ENCODE data around the gene MEX3D. TPM values are rescaled to one million over a fixed set of nuclear protein-coding genes. Genes with fewer than 3 reads are reported as not detected.
"Not testable (repeated sequence)": the region's sequence is repeated elsewhere in the genome, so short reads cannot be mapped to it uniquely, and the experiment has no call there.

MEX3D gene
- total RNA-seq, 1 experiment from 2014 or later: 69.2 TPM

- H3K27me3 ChIP-seq (ENCODE audit: insufficient read depth, low read length); CTCF ChIA-PET; H3K4me3 ChIP-seq (replicated peaks in 1 of 2; ENCODE audit: low read depth in 1 of 2, low read length in 2 of 2); H3K4me1 ChIP-seq (ENCODE audit: control insufficient read depth in 1 of 2, insufficient read depth in 2 of 2, low read length in 2 of 2); H3K4me2 ChIP-seq (ENCODE audit: low read length); H4K20me1 ChIP-seq (ENCODE audit: insufficient read depth); H3K36me3 ChIP-seq (ENCODE audit: control insufficient read depth in 1 of 2, insufficient read depth in 2 of 2, low read length in 2 of 2); H3K9ac ChIP-seq (ENCODE audit: low read length); POLR2A ChIA-PET; H3K79me2 ChIP-seq (ENCODE audit: insufficient read depth, low read length); DNase-seq (ENCODE audit: low read depth, low spot score); H3K9me3 ChIP-seq (ENCODE audit: control insufficient read depth in 1 of 2, insufficient read depth in 1 of 2, low read depth in 1 of 2, low read length in 2 of 2); ATAC-seq; H3K27ac ChIP-seq (ENCODE audit: low read depth, low read length); intact Hi-C loops (cut with micrococcal nuclease); H3K9me2 ChIP-seq (ENCODE audit: insufficient read depth); BruUV-seq (replicated peaks); H2AFZ ChIP-seq (ENCODE audit: low read depth, low read length, poor library complexity, severe bottlenecking): not testable (repeated sequence)
- RAD21 ChIA-PET (ENCODE audit: low non-redundant PET in 1 of 2, low total read pairs in 2 of 2, uncharacterized antibody in 2 of 2, unreplicated experiment in 2 of 2): interaction anchor here in 1 of 2 experiments (0.5 kb wide), 1 partner anchor 64 kb away, joined by 3 read pairs; no protein-coding TSS in a partner anchor
These were observed 32.4 kb downstream of the MEX3D start for GRCh38 chr19:1535699-1536098.

- Histone ChIP-seq H3K4me1 (ENCODE audit: control insufficient read depth in 1 of 2, insufficient read depth in 2 of 2, low read length in 2 of 2) (no peaks in the 10 kb centered on the region), H3K79me2 (ENCODE audit: insufficient read depth, low read length) (no peaks in the 10 kb centered on the region), H3K9me3 (ENCODE audit: control insufficient read depth in 1 of 2, insufficient read depth in 1 of 2, low read depth in 1 of 2, low read length in 2 of 2) (no peaks in the 10 kb centered on the region), H4K20me1 (ENCODE audit: insufficient read depth) (no peaks in the 10 kb centered on the region), H3K4me3 (replicated peaks in 1 of 2; ENCODE audit: low read depth in 1 of 2, low read length in 2 of 2) (no peak overlapping the region), H3K27me3 (ENCODE audit: insufficient read depth, low read length) (no peaks in the 10 kb centered on the region), H3K9ac (ENCODE audit: low read length) (no peak overlapping the region), H3K27ac (ENCODE audit: low read depth, low read length) (no peak overlapping the region), H3K36me3 (ENCODE audit: control insufficient read depth in 1 of 2, insufficient read depth in 2 of 2, low read length in 2 of 2) (no peaks in the 10 kb centered on the region), H3K9me2 (ENCODE audit: insufficient read depth) (no peaks in the 10 kb centered on the region), H3K4me2 (ENCODE audit: low read length) (no peak overlapping the region), H2AFZ (ENCODE audit: low read depth, low read length, poor library complexity, severe bottlenecking) (no peak overlapping the region)
- no peak for ATAC-seq
- no peak for DNase-seq (ENCODE audit: low read depth, low spot score)
- TF ChIP-seq EZH2 (IDR thresholded peaks at IDR 0.05) (no peak), REST (IDR thresholded peaks at IDR 0.05; ENCODE audit: low read depth) (no peak), SRF (IDR thresholded peaks at IDR 0.05; ENCODE audit: low read depth) (no peak), CEBPB (IDR thresholded peaks at IDR 0.05; ENCODE audit: low read depth) (no peak), JUND (IDR thresholded peaks at IDR 0.05) (no peak), FOSL1 (IDR thresholded peaks at IDR 0.05; ENCODE audit: low read depth) (no peak), EGR1 (IDR thresholded peaks at IDR 0.05; ENCODE audit: low read depth) (no peak), ELF1 (IDR thresholded peaks at IDR 0.05; ENCODE audit: borderline replicate concordance, low read depth) (no peak), YY1 (IDR thresholded peaks at IDR 0.05; ENCODE audit: extremely low read depth, insufficient replicate concordance, low read depth, low read length) (no peak), ZBTB33 (IDR thresholded peaks at IDR 0.05; ENCODE audit: extremely low read depth, insufficient replicate concordance, low read length) (no peak), CBX3 (IDR thresholded peaks at IDR 0.05; ENCODE audit: low read depth) (no peak), TCF7L2 (IDR thresholded peaks at IDR 0.05; ENCODE audit: borderline replicate concordance, extremely low read depth, insufficient read depth, insufficient read length) (no peak), CTCF (IDR thresholded peaks at IDR 0.05 in 2 of 3, conservative IDR thresholded peaks at IDR 0.05 in 1 of 3; ENCODE audit: borderline replicate concordance in 1 of 3, insufficient read depth in 1 of 3, low read depth in 2 of 3, low read length in 2 of 3) (no peak), ZNF274 (IDR thresholded peaks at IDR 0.05; ENCODE audit: low read depth, low read length) (no peak)
- no TSS peak for BruUV-seq (replicated peaks)
- RAD21 ChIA-PET (ENCODE audit: low non-redundant PET in 1 of 2, low total read pairs in 2 of 2, uncharacterized antibody in 2 of 2, unreplicated experiment in 2 of 2): no interaction called here
- intact Hi-C loops (cut with micrococcal nuclease): no loop called here
- CTCF ChIA-PET: no interaction called here
- POLR2A ChIA-PET: no interaction called here
These were observed 33.2 kb downstream of the MEX3D start for GRCh38 chr19:1534972-1535371.

Data from HCT116 (cell line).